HCT116 (cell line): ENCODE results near the gene DARS1. TPM values are rescaled to one million over a fixed set of nuclear protein-coding genes. Genes with fewer than 3 reads are reported as not detected.

Experiments
- ATAC-seq: fragments of 200-7000 bp; cut with Tn5 transposase; 2 replicates; pipeline ENCODE4 v1.9.1; 2020; ENCODE audit warnings: mild to moderate bottlenecking, moderate library complexity
- BruUV-seq: library from RNA; stranded (reverse); fragments of 400-500 nt; replicated peaks from 2 replicates; lab custom pipeline; 2021; lab: Mats Ljungman, UMichigan
- CTCF ChIA-PET: fragments of 300-600 bp; sonication (Branson Sonifier 250); formaldehyde crosslinking; loops from one replicate; lab custom pipeline; 2021; ENCODE audit warnings: antibody characterized with exemption; lab: Charles Lee
- POLR2A ChIA-PET: fragments of 300-600, 350-600 bp; sonication (Branson Sonifier 250); formaldehyde crosslinking; loops from one replicate; lab custom pipeline; 2021; ENCODE audit warnings: antibody characterized with exemption; lab: Charles Lee
- RAD21 ChIA-PET, 2 experiments: fragments of 300-600 bp; sonication (Branson Sonifier 250); formaldehyde crosslinking; loops; one replicate each; lab custom pipeline; 2023; ENCODE audit warnings: low total read pairs in 2 of 2; ENCODE audit not compliant: uncharacterized antibody in 2 of 2, unreplicated experiment in 2 of 2, low non-redundant PET in 1 of 2; lab: Charles Lee
- DNase-seq: peaks from one replicate; pipeline ENCODE4 v3.0.0-alpha.2; 2010; ENCODE audit warnings: low read depth, low spot score
- H2AFZ ChIP-seq: fragments of 200-600 bp; shearing (Covaris generic), sonication (generic); 2 replicates; pipeline ENCODE4 v1.6.1; 2017; ENCODE audit warnings: low read depth, mixed run types, mixed read lengths, antibody characterized with exemption, low read length; ENCODE audit not compliant: poor library complexity, severe bottlenecking
- H3K27ac ChIP-seq: 2 replicates; pipeline ENCODE4 v1.5.1; 2012; ENCODE audit warnings: low read depth, low read length
- H3K27me3 ChIP-seq: fragments of 200-600 bp; sonication (generic); 2 replicates; pipeline ENCODE4 v1.6.1; 2016; ENCODE audit warnings: mixed run types, low read length, mixed read lengths; ENCODE audit not compliant: insufficient read depth
- H3K36me3 ChIP-seq, 2 experiments: fragments of 200-500 bp in 1 of 2; fragments of 200-600 bp in 1 of 2; sonication (Bioruptor generic) in 1 of 2; sonication (generic) in 1 of 2; 2 replicates each; pipeline versions ENCODE4 v1.5.1 to v1.6.1; 2014 to 2016; ENCODE audit warnings: low read length in 2 of 2, inconsistent platforms in 1 of 2, mixed read lengths in 1 of 2, mixed run types in 1 of 2; ENCODE audit not compliant: insufficient read depth in 2 of 2, control insufficient read depth in 1 of 2
- H3K4me1 ChIP-seq, 2 experiments: fragments of 200-600 bp in 1 of 2; sonication (generic) in 1 of 2; 2 replicates each; pipeline versions ENCODE4 v1.5.1 to v1.6.1; 2012 to 2017; ENCODE audit warnings: low read length in 2 of 2, inconsistent platforms in 1 of 2, mild to moderate bottlenecking in 1 of 2, mixed read lengths in 1 of 2, mixed run types in 1 of 2, moderate library complexity in 1 of 2; ENCODE audit not compliant: insufficient read depth in 2 of 2, control insufficient read depth in 1 of 2
- H3K4me2 ChIP-seq: fragments of 200-600 bp; sonication (generic); 2 replicates; pipeline ENCODE4 v1.6.1; 2017; ENCODE audit warnings: mixed run types, low read length, mixed read lengths
- H3K4me3 ChIP-seq, 2 experiments: fragments of 200-600 bp in 1 of 2; sonication (generic) in 1 of 2; replicated peaks in 1 of 2; 2 replicates each; pipeline ENCODE4 v1.5.1; 2011 to 2016; ENCODE audit warnings: low read length in 2 of 2, control low read depth in 1 of 2, low read depth in 1 of 2, mild to moderate bottlenecking in 1 of 2, mixed read lengths in 1 of 2, mixed run types in 1 of 2
- H3K79me2 ChIP-seq: fragments of 200-600 bp; sonication (generic); 2 replicates; pipeline ENCODE4 v1.6.1; 2017; ENCODE audit warnings: mild to moderate bottlenecking, mixed run types, low read length, moderate library complexity, mixed read lengths; ENCODE audit not compliant: insufficient read depth
- H3K9ac ChIP-seq: fragments of 200-600 bp; sonication (generic); 2 replicates; pipeline ENCODE4 v1.6.1; 2016; ENCODE audit warnings: low read length, mixed read lengths
- H3K9me2 ChIP-seq: fragments of 200-600 bp; sonication (generic), shearing (Covaris generic); 2 replicates; pipeline ENCODE4 v1.6.1; 2017; ENCODE audit warnings: mixed run types, mild to moderate bottlenecking, moderate library complexity; ENCODE audit not compliant: insufficient read depth
- H3K9me3 ChIP-seq, 2 experiments: fragments of 200-500 bp in 1 of 2; fragments of 200-600 bp in 1 of 2; sonication (Bioruptor generic) in 1 of 2; sonication (generic) in 1 of 2; 2 replicates each; pipeline ENCODE4 v1.6.1; 2014 to 2017; ENCODE audit warnings: low read length in 2 of 2, mixed read lengths in 2 of 2, inconsistent platforms in 1 of 2, low read depth in 1 of 2, mild to moderate bottlenecking in 1 of 2, mixed run types in 1 of 2, moderate library complexity in 1 of 2; ENCODE audit not compliant: control insufficient read depth in 1 of 2, insufficient read depth in 1 of 2
- H4K20me1 ChIP-seq: fragments of 200-600 bp; sonication (generic), shearing (Covaris generic); 2 replicates; pipeline ENCODE4 v1.6.1; 2017; ENCODE audit warnings: mixed run types, mild to moderate bottlenecking, moderate library complexity; ENCODE audit not compliant: insufficient read depth
- CTCF ChIP-seq, 3 experiments: fragments of 200-600 bp in 1 of 3; sonication (generic) in 1 of 3; IDR thresholded peaks in 2 of 3; conservative IDR thresholded peaks in 1 of 3; 2 replicates each; pipeline ENCODE4 v1.5.1; 2012 to 2017; ENCODE audit warnings: low read depth in 2 of 3, low read length in 2 of 3, antibody characterized with exemption in 1 of 3, borderline replicate concordance in 1 of 3, control low read depth in 1 of 3, mild to moderate bottlenecking in 1 of 3, mixed read lengths in 1 of 3, mixed run types in 1 of 3, moderate library complexity in 1 of 3; ENCODE audit not compliant: insufficient read depth in 1 of 3
- EGR1 ChIP-seq: IDR thresholded peaks from 2 replicates; pipeline ENCODE4 v1.6.1; 2012; ENCODE audit warnings: low read depth
- EZH2phosphoT487 ChIP-seq: fragments of 200-600 bp; IDR thresholded peaks from 2 replicates; pipeline ENCODE4 v1.6.1; 2018; ENCODE audit warnings: antibody characterized with exemption, borderline replicate concordance
- JUND ChIP-seq: IDR thresholded peaks from 2 replicates; pipeline ENCODE4 v1.6.1; 2012
- POLR2AphosphoS5 ChIP-seq: IDR thresholded peaks from 2 replicates; pipeline ENCODE4 v1.6.1; 2011; ENCODE audit warnings: mild to moderate bottlenecking, low read depth, low read length, moderate library complexity
- RAD21 ChIP-seq: IDR thresholded peaks from 2 replicates; pipeline ENCODE4 v1.6.1; 2012; ENCODE audit warnings: low read depth, mild to moderate bottlenecking
- SIN3A ChIP-seq: IDR thresholded peaks from 2 replicates; pipeline ENCODE4 v1.6.1; 2012; ENCODE audit warnings: low read depth
- ZFX ChIP-seq: fragments of 450-650 bp; IDR thresholded peaks from 2 replicates; pipeline ENCODE4 v1.6.1; 2017
- ZNF274 ChIP-seq: fragments of 200-500 bp; sonication (Bioruptor generic); IDR thresholded peaks from 2 replicates; pipeline ENCODE4 v1.6.1; 2014; ENCODE audit warnings: mild to moderate bottlenecking, low read depth, low read length, inconsistent platforms
- intact Hi-C: fragments of 100-400 bp; cut with micrococcal nuclease; formaldehyde crosslinking; loops from 2 replicates; pipeline ENCODE4 v1.10.0; 2022
- total RNA-seq: library from RNA; stranded (reverse); gene quantifications from one replicate; pipeline ENCODE4 v1.2.1, GENCODE V29; 2021; ENCODE audit not compliant: unreplicated experiment
- TF ChIP-seq, protein P1 (sequence below): IDR thresholded peaks from 2 replicates; pipeline ENCODE4 v1.6.1; 2011; ENCODE audit warnings: mild to moderate bottlenecking, low read length, moderate library complexity; ENCODE audit not compliant: insufficient replicate concordance; ENCODE audit errors: extremely low read depth

DARS1 gene
- total RNA-seq, 1 experiment from 2014 or later = 94.8 TPM

DNA sequence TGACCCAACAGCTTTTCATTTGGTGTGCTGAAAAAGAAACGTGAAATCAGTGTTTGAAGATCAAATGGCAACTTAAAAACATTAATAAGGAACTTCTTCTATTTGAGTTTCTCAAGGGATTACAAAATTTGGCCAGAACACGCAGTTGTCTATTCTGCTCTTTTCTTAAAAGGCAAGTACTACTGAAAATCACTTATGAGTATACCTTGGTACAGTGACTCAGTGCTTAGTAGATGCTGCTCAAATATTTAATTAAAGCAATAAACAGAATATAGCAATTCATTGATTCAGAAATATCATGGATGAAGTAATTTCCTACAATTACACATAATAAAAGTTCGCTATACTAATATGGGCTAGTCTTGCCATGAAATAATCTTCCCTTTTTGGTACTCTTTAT, 70.9 kb downstream of the DARS1 start:
- Histone ChIP-seq H3K27me3 (no peaks in the 10 kb centered on the region), H2AFZ (no peak overlapping the region), H3K9me2 (no peaks in the 10 kb centered on the region), H3K9me3 (no peaks in the 10 kb centered on the region), H3K4me3 (no peak overlapping the region), H3K9ac (no peak overlapping the region), H3K36me3 (peaks cover 13 to 20% of the 10 kb centered on the region in 2 experiments; a peak in 3 of 4 replicates), H3K27ac (no peak overlapping the region; the same call in 1 of the 2 replicates), H4K20me1 (no peaks in the 10 kb centered on the region), H3K79me2 (no peaks in the 10 kb centered on the region), H3K4me2 (no peak overlapping the region), H3K4me1 (no peaks in the 10 kb centered on the region)
- ChIA-PET CTCF (interaction anchor here (0.7 to 3.0 kb wide), 13 partner anchors 8 to 926 kb away, joined by 3 to 44 read pairs (median 4); no protein-coding TSS in a partner anchor), RAD21 (interaction anchor here (0.6 to 1.2 kb wide), 3 partner anchors 261 to 470 kb away, joined by 3 to 10 read pairs (median 6); no protein-coding TSS in a partner anchor), POLR2A (interaction anchor here (1.4 kb wide), 1 partner anchor 470 kb away, joined by 4 read pairs; no protein-coding TSS in a partner anchor)
- no peak for DNase-seq
- intact Hi-C loops = loop anchor here (10.0 kb wide), 1 partner anchor 200 kb away; the partner anchor contains the start of gene CXCR4
- no peak for TF ChIP-seq EZH2phosphoT487
- TF ChIP-seq, protein P1, sequence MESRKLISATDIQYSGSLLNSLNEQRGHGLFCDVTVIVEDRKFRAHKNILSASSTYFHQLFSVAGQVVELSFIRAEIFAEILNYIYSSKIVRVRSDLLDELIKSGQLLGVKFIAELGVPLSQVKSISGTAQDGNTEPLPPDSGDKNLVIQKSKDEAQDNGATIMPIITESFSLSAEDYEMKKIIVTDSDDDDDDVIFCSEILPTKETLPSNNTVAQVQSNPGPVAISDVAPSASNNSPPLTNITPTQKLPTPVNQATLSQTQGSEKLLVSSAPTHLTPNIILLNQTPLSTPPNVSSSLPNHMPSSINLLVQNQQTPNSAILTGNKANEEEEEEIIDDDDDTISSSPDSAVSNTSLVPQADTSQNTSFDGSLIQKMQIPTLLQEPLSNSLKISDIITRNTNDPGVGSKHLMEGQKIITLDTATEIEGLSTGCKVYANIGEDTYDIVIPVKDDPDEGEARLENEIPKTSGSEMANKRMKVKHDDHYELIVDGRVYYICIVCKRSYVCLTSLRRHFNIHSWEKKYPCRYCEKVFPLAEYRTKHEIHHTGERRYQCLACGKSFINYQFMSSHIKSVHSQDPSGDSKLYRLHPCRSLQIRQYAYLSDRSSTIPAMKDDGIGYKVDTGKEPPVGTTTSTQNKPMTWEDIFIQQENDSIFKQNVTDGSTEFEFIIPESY = no peak
- no peak for TF ChIP-seq ZNF274
- TF ChIP-seq ZFX = no peak
- TF ChIP-seq SIN3A = no peak
- TF ChIP-seq RAD21 = no peak
- TF ChIP-seq POLR2AphosphoS5 = no peak
- no peak for TF ChIP-seq JUND
- TF ChIP-seq EGR1 = no peak
- TF ChIP-seq CTCF (IDR thresholded peaks at IDR 0.05 in 2 of 3, conservative IDR thresholded peaks at IDR 0.05 in 1 of 3; ENCODE audit: borderline replicate concordance in 1 of 3, insufficient read depth in 1 of 3, low read depth in 2 of 3, low read length in 2 of 3) = no peak
- BruUV-seq = no TSS peak
- ATAC-seq = no peak
